GM21737 (cell line): ENCODE measurements around the gene RPP14.
"Not testable (repeated sequence)": the region's sequence is repeated elsewhere in the genome, so short reads cannot be mapped to it uniquely, and the experiment has no call there.

Experiments used
- ATAC-seq: cut with Tn5 transposase; IDR thresholded peaks from one replicate; pipeline ENCODE4 v1.9.1; 2021; ENCODE audit warnings: mild to moderate bottlenecking, moderate library complexity; ENCODE audit not compliant: unreplicated experiment

RPP14 gene

GRCh38 chr3:58290446-58290845, 15.6 kb upstream of the RPP14 start:
- not testable (repeated sequence) for ATAC-seq

GRCh38 chr3:58291671-58292338, 14.2 kb upstream of the RPP14 start:
- no peak for ATAC-seq

GRCh38 chr3:58292866-58293265, 13.2 kb upstream of the RPP14 start:
- ATAC-seq: no peak

DNA sequence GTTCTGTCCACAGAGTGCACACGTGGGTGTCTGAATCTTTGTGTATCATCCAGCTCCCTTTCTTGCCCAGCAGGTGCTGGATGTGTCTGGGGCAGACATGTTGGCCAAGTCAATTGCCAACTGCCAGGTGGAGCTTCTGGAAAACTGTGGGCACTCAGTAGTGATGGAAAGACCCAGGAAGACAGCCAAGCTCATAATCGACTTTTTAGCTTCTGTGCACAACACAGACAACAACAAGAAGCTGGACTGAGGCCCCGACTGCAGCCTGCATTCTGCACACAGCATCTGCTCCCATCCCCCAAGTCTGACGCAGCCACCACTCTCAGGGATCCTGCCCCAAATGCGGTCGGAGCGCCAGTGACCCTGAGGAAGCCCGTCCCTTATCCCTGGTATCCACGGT, 12.5 kb upstream of the RPP14 start:
- ATAC-seq: no peak

GRCh38 chr3:58296269-58296668, 9.8 kb upstream of the RPP14 start:
- no peak for ATAC-seq

GRCh38 chr3:58296843-58297242, 9.2 kb upstream of the RPP14 start:
- ATAC-seq: no peak

DNA sequence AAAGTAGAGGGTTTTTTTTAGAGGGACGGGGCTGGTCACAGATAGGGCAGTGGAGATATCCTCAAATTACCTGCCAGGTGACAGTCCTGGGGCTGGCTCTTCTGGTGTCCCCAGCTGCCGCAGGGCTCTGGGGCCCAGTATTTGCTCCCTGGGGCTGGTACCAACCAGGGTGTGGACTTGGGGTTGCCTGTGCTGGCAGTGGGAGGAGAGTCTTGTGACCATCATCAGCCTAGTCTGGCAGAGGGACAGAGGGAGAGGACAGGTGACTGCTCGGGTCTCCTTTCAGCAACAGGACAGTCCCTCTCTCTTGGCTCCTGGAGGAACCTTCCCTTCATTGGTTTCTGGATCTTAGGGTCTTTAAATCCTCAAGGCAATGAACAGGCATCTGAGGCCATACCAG, 7.9 kb upstream of the RPP14 start:
- no peak for ATAC-seq

- no peak for ATAC-seq
Observed at GRCh38 chr3:58299075-58299474, 7.0 kb upstream of the RPP14 start.

- no peak for ATAC-seq
Observed at GRCh38 chr3:58299839-58300516, 6.1 kb upstream of the RPP14 start.

- no peak for ATAC-seq
Observed at GRCh38 chr3:58307639-58308215, 1.7 kb downstream of the RPP14 start.

GRCh38 chr3:58308728-58309127, 2.7 kb downstream of the RPP14 start:
- ATAC-seq: no peak

- no peak for ATAC-seq
Observed at GRCh38 chr3:58317811-58318210, 11.8 kb downstream of the RPP14 start.

GRCh38 chr3:58321791-58322190, 15.7 kb downstream of the RPP14 start:
- ATAC-seq: no peak

- ATAC-seq: no peak
Observed at GRCh38 chr3:58322793-58323192, 16.7 kb downstream of the RPP14 start.

- no peak for ATAC-seq
Observed at GRCh38 chr3:58323529-58324390, 17.7 kb downstream of the RPP14 start.

DNA sequence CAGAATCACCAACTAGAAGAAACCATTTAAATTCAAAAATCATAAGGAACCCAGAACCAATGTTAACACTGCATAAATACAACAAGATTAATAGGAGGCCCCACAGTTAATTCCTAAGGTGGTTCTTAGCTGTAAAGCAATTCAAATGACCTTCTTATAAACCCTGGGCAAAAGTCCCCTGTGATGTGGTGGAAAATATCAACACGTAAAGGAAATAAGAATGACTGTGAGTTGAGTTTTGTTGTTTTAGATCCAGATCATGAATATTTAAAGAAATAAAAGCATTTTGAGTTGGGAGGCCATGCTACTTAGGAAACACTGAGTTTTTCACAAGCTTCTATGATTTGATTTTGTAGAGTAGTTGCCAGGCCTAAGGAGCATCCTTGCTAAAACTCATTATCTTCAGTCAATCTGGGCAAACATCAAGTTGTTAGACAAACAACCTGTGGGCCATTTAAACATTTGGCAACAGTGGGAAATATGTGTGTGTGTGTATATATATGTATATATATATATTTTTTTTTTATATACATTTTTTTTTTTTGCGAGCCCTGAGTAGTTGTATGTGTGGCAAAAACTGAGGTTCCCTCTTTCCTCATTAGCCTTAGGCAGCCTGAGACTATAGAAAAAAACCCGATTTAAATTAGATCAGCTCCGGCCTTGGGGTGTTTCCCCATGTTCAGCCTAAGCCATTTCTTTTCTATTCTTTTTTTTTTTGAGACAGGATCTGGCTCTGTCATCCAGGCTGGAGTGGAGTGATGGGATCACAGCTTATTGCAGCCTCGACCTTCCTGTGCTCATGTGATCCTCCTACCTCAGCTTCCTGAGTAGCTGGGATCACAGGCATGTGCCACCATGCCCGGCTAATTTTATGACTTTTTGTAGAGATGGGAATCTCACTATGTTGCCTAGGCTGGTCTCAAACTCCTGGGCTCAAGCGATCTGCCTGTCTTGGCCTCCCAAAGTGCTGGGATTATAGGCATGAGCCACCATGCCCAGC, 18.6 kb downstream of the RPP14 start:
- ATAC-seq: no peak

GRCh38 chr3:58325525-58325992, 19.5 kb downstream of the RPP14 start:
- no peak for ATAC-seq

GRCh38 chr3:58326267-58326900, 20.3 kb downstream of the RPP14 start:
- ATAC-seq: no peak

DNA sequence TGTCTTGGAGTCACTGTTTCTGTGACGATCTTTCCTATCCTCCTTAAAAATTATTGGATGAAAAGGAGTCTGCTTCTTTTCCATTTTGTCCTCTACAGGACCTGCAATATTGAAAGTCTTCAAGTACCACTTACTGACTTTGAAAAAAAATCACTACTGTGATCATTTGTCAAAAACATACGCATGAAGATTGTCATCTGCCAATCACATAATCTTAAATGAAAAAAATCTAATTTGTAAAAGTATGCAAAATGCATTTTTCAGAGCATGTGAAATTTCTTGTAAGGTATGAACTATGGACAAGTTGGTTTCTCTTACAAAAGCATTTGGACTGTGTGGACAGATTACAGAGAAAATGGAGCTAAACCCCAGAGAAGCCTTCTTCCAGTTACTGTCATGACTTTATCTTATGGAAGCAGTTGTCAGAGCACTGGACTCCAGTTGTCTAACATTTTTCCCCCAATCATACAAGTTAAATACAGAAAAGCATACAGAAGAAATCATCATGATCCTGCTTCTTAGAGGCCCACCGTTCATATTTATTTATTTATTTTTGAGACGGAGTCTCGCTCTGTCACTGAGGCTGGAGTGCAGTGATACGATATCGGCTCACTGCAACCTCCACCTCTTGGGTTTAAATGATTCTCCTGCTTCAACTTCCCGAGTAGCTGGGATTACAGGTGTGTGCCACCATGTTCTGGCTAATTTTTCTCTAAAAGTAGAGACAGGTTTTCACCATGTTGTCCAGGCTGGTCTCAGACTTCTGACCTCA, 23.3 kb downstream of the RPP14 start:
- ATAC-seq: no peak
